B cell (primary cell): ENCODE data around the gene KCNH1.

Experiments
- EZH2 ChIP-seq: IDR thresholded peaks from 2 replicates; pipeline ENCODE4 v1.6.1; 2012; ENCODE audit warnings: borderline replicate concordance, low read depth, mild to moderate bottlenecking, moderate library complexity, low read length; ENCODE audit not compliant: insufficient read depth, poor library complexity, severe bottlenecking
- TF ChIP-seq, protein P1 (sequence below): fragments of 200-600 bp; IDR thresholded peaks from one replicate; pipeline ENCODE4 v1.8.0; 2022; ENCODE audit warnings: antibody characterized with exemption, mild to moderate bottlenecking

DNA sequence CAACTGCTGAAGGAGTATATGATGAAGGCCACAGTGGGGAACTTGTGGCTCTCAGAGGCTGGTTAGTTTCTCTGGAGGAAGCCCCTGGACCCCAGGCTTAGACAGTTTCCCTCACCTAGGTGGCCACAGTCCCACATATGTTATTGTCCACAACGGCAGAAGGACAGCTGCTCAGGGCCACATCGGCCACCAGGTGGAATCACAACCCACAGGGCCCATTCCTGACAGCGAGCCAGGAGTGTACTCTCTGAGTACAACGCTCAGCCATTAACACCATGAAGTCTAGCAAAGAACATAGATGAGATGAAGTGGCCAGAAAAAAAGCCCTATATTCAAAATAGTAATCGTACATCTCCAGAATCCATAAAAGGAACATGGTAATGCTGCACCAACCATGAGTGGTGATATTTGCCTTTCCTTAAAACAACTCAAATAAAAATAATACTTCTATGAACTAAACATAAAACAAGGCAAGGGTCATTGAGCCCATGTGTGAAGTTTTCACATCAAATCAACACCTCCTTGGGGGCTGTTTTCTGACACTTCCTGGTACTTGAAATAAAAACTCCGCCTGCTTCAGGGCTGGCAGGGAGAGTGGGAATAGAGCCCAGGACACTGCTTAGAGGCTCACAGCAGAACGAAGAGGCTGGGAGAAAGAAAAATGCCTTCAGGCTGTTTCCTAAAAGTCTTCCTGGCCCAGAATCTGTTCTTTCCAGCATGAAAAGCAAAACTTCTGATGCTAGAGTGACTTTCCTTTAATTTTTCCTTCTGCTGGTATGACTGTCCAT lies 421.9 kb downstream of the KCNH1 start:
- no peak for TF ChIP-seq EZH2
- TF ChIP-seq, protein P1, sequence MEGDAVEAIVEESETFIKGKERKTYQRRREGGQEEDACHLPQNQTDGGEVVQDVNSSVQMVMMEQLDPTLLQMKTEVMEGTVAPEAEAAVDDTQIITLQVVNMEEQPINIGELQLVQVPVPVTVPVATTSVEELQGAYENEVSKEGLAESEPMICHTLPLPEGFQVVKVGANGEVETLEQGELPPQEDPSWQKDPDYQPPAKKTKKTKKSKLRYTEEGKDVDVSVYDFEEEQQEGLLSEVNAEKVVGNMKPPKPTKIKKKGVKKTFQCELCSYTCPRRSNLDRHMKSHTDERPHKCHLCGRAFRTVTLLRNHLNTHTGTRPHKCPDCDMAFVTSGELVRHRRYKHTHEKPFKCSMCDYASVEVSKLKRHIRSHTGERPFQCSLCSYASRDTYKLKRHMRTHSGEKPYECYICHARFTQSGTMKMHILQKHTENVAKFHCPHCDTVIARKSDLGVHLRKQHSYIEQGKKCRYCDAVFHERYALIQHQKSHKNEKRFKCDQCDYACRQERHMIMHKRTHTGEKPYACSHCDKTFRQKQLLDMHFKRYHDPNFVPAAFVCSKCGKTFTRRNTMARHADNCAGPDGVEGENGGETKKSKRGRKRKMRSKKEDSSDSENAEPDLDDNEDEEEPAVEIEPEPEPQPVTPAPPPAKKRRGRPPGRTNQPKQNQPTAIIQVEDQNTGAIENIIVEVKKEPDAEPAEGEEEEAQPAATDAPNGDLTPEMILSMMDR, result no peak
